ENCODE measurements around the gene HLA-DQA1. TPM values are rescaled to one million over a fixed set of nuclear protein-coding genes. Genes with fewer than 3 reads are reported as not detected.

The HLA-DQA1 gene
- total RNA-seq, 1 donor from 2014 or later, result 5.4 TPM

- Histone ChIP-seq H3K4me1 (no peaks in the 10 kb centered on the region), H3K36me3 (no peaks in the 10 kb centered on the region), H3K4me3 (no peak overlapping the region), H3K9me3 (replicated peaks) (peaks cover 10% of the 10 kb centered on the region), H3K27me3 (ENCODE audit: low read depth) (peaks cover 18% of the 10 kb centered on the region), H3K27ac (replicated peaks) (no peak overlapping the region)
- intact Hi-C loops (cut with micrococcal nuclease), result no loop called here
- TF ChIP-seq, protein P1, sequence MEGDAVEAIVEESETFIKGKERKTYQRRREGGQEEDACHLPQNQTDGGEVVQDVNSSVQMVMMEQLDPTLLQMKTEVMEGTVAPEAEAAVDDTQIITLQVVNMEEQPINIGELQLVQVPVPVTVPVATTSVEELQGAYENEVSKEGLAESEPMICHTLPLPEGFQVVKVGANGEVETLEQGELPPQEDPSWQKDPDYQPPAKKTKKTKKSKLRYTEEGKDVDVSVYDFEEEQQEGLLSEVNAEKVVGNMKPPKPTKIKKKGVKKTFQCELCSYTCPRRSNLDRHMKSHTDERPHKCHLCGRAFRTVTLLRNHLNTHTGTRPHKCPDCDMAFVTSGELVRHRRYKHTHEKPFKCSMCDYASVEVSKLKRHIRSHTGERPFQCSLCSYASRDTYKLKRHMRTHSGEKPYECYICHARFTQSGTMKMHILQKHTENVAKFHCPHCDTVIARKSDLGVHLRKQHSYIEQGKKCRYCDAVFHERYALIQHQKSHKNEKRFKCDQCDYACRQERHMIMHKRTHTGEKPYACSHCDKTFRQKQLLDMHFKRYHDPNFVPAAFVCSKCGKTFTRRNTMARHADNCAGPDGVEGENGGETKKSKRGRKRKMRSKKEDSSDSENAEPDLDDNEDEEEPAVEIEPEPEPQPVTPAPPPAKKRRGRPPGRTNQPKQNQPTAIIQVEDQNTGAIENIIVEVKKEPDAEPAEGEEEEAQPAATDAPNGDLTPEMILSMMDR (IDR thresholded peaks at IDR 0.05; ENCODE audit: borderline replicate concordance), result no peak
- no peak for DNase-seq
Observed at GRCh38 chr6:32689531-32690501, 52.6 kb downstream of the HLA-DQA1 start.

- Histone ChIP-seq H3K27ac (replicated peaks) (no peak overlapping the region), H3K36me3 (no peaks in the 10 kb centered on the region), H3K4me1 (no peaks in the 10 kb centered on the region), H3K4me3 (no peak overlapping the region), H3K9me3 (replicated peaks) (peaks cover 10% of the 10 kb centered on the region), H3K27me3 (ENCODE audit: low read depth) (peaks cover 7% of the 10 kb centered on the region)
- DNase-seq, result no peak
- TF ChIP-seq, protein P1 (IDR thresholded peaks at IDR 0.05; ENCODE audit: borderline replicate concordance), result peak; percentile 37
- intact Hi-C loops (cut with micrococcal nuclease), result no loop called here
Observed at GRCh38 chr6:32692019-32692418, 54.8 kb downstream of the HLA-DQA1 start.

Other genes starting within 250 kb of the HLA-DQA1 start
- not detected for gene BTNL2, start 230.2 kb upstream of the HLA-DQA1 start, total RNA-seq
- gene HLA-DRA, start 197.5 kb upstream of the HLA-DQA1 start, total RNA-seq, result 87.3 TPM
- gene HLA-DRB5, start 107.1 kb upstream of the HLA-DQA1 start, total RNA-seq, result 14.3 TPM
- 26.4 TPM for gene HLA-DRB1, start 47.6 kb upstream of the HLA-DQA1 start, total RNA-seq
- 2.0 TPM for gene HLA-DQB1, start 29.3 kb downstream of the HLA-DQA1 start, total RNA-seq
- gene HLA-DQA2, start 104.0 kb downstream of the HLA-DQA1 start, total RNA-seq, result 1.8 TPM
- 1.9 TPM for gene HLA-DQB2, start 126.1 kb downstream of the HLA-DQA1 start, total RNA-seq
- not detected for gene HLA-DOB, start 179.6 kb downstream of the HLA-DQA1 start, total RNA-seq
- gene TAP2, start 201.3 kb downstream of the HLA-DQA1 start, total RNA-seq, result 22.4 TPM
- gene PSMB8, start 206.6 kb downstream of the HLA-DQA1 start, total RNA-seq, result 13.2 TPM
- gene TAP1, start 216.3 kb downstream of the HLA-DQA1 start, total RNA-seq, result 15.5 TPM
- gene PSMB9, start 216.8 kb downstream of the HLA-DQA1 start, total RNA-seq, result 13.4 TPM